HepG2 (cell line): Measurements from ENCODE around the gene CEP68. TPM values are rescaled to one million over a fixed set of nuclear protein-coding genes. Genes with fewer than 3 reads are reported as not detected.

Source experiments
- FOXK2 ChIP-seq: fragments of 450-650 bp; IDR thresholded peaks from 2 replicates; pipeline ENCODE4 v1.6.1; 2016
- GABPA ChIP-seq, 2 experiments: IDR thresholded peaks; 2 replicates each; pipeline ENCODE4 v1.6.1; 2011 to 2016; ENCODE audit warnings: low read depth in 2 of 2, low read length in 1 of 2, missing biosample characterization in 1 of 2, missing genetic modification characterization in 1 of 2
- GZF1 ChIP-seq: sonication (generic); formaldehyde crosslinking; IDR thresholded peaks from 2 replicates; pipeline ENCODE4 v1.5.1; 2020; ENCODE audit warnings: mild to moderate bottlenecking, missing genetic modification reagents
- HNF1B ChIP-seq: sonication (generic); formaldehyde crosslinking; IDR thresholded peaks from 2 replicates; pipeline ENCODE4 v1.5.1; 2020; ENCODE audit warnings: mild to moderate bottlenecking, moderate library complexity, missing genetic modification reagents
- IRF9 ChIP-seq: sonication (generic); formaldehyde crosslinking; IDR thresholded peaks from 2 replicates; pipeline ENCODE4 v1.8.0; 2022; ENCODE audit warnings: missing genetic modification reagents, mild to moderate bottlenecking, borderline replicate concordance
- MIER3 ChIP-seq: IDR thresholded peaks from 2 replicates; pipeline ENCODE4 v1.6.1; 2016; ENCODE audit warnings: missing compliant biosample characterization, borderline replicate concordance
- PCBP2 ChIP-seq: fragments of 200-400 bp; formaldehyde crosslinking; optimal IDR thresholded peaks from 2 replicates; pipeline ENCODE3; 2018; ENCODE audit warnings: low read length, low read depth; ENCODE audit not compliant: poor library complexity, severe bottlenecking
- POGZ ChIP-seq: sonication (generic); formaldehyde crosslinking; IDR thresholded peaks from 2 replicates; pipeline ENCODE4 v1.4.0; 2020; ENCODE audit warnings: mild to moderate bottlenecking, missing genetic modification reagents
- REL ChIP-seq: sonication (generic); formaldehyde crosslinking; conservative IDR thresholded peaks from 2 replicates; pipeline ENCODE4 v1.8.0; 2022; ENCODE audit warnings: mild to moderate bottlenecking, missing genetic modification reagents, moderate library complexity
- SKI ChIP-seq: fragments of 450-650 bp; IDR thresholded peaks from one replicate; pipeline ENCODE4 v1.6.1; 2018; ENCODE audit warnings: mild to moderate bottlenecking; ENCODE audit not compliant: partially characterized antibody
- SMC3 ChIP-seq: IDR thresholded peaks from 2 replicates; pipeline ENCODE4 v1.6.1; 2011; ENCODE audit warnings: low read length, improper control_type of control experiment
- SOX13 ChIP-seq, 3 experiments: fragments of 450-650 bp in 1 of 3; sonication (generic) in 1 of 3; formaldehyde crosslinking in 1 of 3; IDR thresholded peaks in 2 of 3; conservative IDR thresholded peaks in 1 of 3; 2 replicates each; pipeline versions ENCODE4 v1.5.0 to v1.6.1; 2016 to 2020; ENCODE audit warnings: antibody characterized with exemption in 1 of 3, mild to moderate bottlenecking in 1 of 3, missing compliant biosample characterization in 1 of 3, missing genetic modification reagents in 1 of 3, moderate library complexity in 1 of 3
- SUZ12 ChIP-seq: fragments of 150-350 bp; IDR thresholded peaks from 2 replicates; pipeline ENCODE4 v1.6.1; 2014; ENCODE audit warnings: low read depth, low read length
- TCF12 ChIP-seq, 2 experiments: fragments of 450-650 bp in 1 of 2; sonication (generic) in 1 of 2; formaldehyde crosslinking in 1 of 2; IDR thresholded peaks; 2 replicates each; pipeline versions ENCODE4 v1.6.1 to v1.8.0; 2017 to 2022; ENCODE audit warnings: antibody characterized with exemption in 1 of 2, mild to moderate bottlenecking in 1 of 2, missing genetic modification reagents in 1 of 2, moderate library complexity in 1 of 2
- ZBTB2 ChIP-seq: sonication (generic); formaldehyde crosslinking; IDR thresholded peaks from 2 replicates; pipeline ENCODE4 v1.8.0; 2022; ENCODE audit warnings: low read depth, missing genetic modification reagents
- ZGPAT ChIP-seq: IDR thresholded peaks from 2 replicates; pipeline ENCODE4 v1.6.1; 2016; ENCODE audit warnings: mild to moderate bottlenecking
- ZKSCAN8 ChIP-seq: IDR thresholded peaks from 2 replicates; pipeline ENCODE4 v1.6.1; 2016; ENCODE audit warnings: borderline replicate concordance, missing genetic modification reagents, missing compliant biosample characterization
- ZNF704 ChIP-seq: sonication (generic); formaldehyde crosslinking; IDR thresholded peaks from 2 replicates; pipeline ENCODE4 v1.8.1; 2023; ENCODE audit warnings: mild to moderate bottlenecking, inconsistent platforms, moderate library complexity, missing genetic modification reagents, borderline replicate concordance
- ZNF746 ChIP-seq: sonication (generic); formaldehyde crosslinking; IDR thresholded peaks from 2 replicates; pipeline ENCODE4 v1.8.0; 2022; ENCODE audit warnings: mild to moderate bottlenecking, missing genetic modification reagents
- ZNF761 ChIP-seq: sonication (generic); formaldehyde crosslinking; conservative IDR thresholded peaks from 2 replicates; pipeline ENCODE4 v1.4.0; 2020; ENCODE audit warnings: mild to moderate bottlenecking, missing genetic modification reagents
- polyA plus RNA-seq, 8 experiments: library from polyadenylated mRNA; depleted of rRNA in 3 of 8; stranded (reverse) in 7 of 8; unstranded in 1 of 8; fragments of >200 nt; fragmentation: Illumina TruSeq in 4 of 8; extraction: Trizol in 4 of 8; gene quantifications; 2 replicates each; pipeline versions ENCODE4 v1.2.1 to v1.2.3, GENCODE V29; 2011 to 2016; ENCODE audit warnings: low read depth in 4 of 8, missing spikeins in 1 of 8, mixed read lengths in 1 of 8; ENCODE audit not compliant: insufficient read depth in 1 of 8
- total RNA-seq, 5 experiments: library from RNA; depleted of rRNA; stranded (reverse); fragments of >200 nt; fragmentation: Illumina TruSeq; extraction: Trizol; gene quantifications; 2 replicates each; pipeline ENCODE4 v1.2.3, GENCODE V29; 2016; ENCODE audit warnings: low read depth in 1 of 5

Gene CEP68
- total and polyA plus RNA-seq, 2 of the 13 experiments (the other 11 are each of a cell fraction or from before 2014, with no cell fraction given): 5.7 to 9.3 TPM

GRCh38 chr2:65056215-65057053, at the start of gene CEP68 (continued):
- TF ChIP-seq ZGPAT (peak; percentile 75), ZKSCAN8 (no peak), REL (CRISPR knock-in tag) (peak; percentile 96; the same call in 1 of the 2 replicates), PCBP2 (no peak), ZBTB2 (CRISPR knock-in tag) (no peak; the same call in 1 of the 2 replicates), GABPA (IDR thresholded peaks at IDR 0.05; ENCODE audit: low read depth, low read length) (no peak), GABPA (CRISPR knock-in tag; IDR thresholded peaks at IDR 0.05; ENCODE audit: low read depth) (no peak), GZF1 (CRISPR knock-in tag) (no peak; the same call in 1 of the 2 replicates), HNF1B (CRISPR knock-in tag) (peak; percentile 94), MIER3 (CRISPR knock-in tag) (peak; percentile 54; the same call in 1 of the 2 replicates), FOXK2 (no peak), SUZ12 (no peak), ZNF746 (CRISPR knock-in tag) (peak; percentile 78; the same call in 1 of the 2 replicates), TCF12 (IDR thresholded peaks at IDR 0.05) (no peak), TCF12 (CRISPR knock-in tag; IDR thresholded peaks at IDR 0.05) (peak; percentile 27), SMC3 (no peak), SKI (peak; percentile 47), ZNF761 (CRISPR knock-in tag) (peak; percentile 96; the same call in 1 of the 2 replicates), IRF9 (peak; percentile 99), POGZ (no peak; the same call in 1 of the 2 replicates), ZNF704 (CRISPR knock-in tag) (peak; percentile 73; the same call in 1 of the 2 replicates), SOX13 (IDR thresholded peaks at IDR 0.05) (no peak; the same call in 1 of the 2 replicates), SOX13 (CRISPR knock-in tag; conservative IDR thresholded peaks at IDR 0.05 in 1 of 2, IDR thresholded peaks at IDR 0.05 in 1 of 2) (0 out of 4 replicates have a peak, but pooled peaks of 1 of the 2 experiments have one; percentile 6)
